GM18951 (cell line): ENCODE results near the gene SLC9A3.

Experiments used
- POLR2A ChIP-seq: IDR thresholded peaks from 4 replicates; pipeline ENCODE4 v1.6.1; 2011; ENCODE audit warnings: mild to moderate bottlenecking; ENCODE audit not compliant: insufficient read length, insufficient read depth; ENCODE audit errors: extremely low read depth
- in situ Hi-C: fragments of 300-500 bp; cut with MboI; formaldehyde crosslinking; loops from one replicate; pipeline ENCODE4 v1.12.0; 2022; ENCODE audit warnings: low sequenced_read_pairs, mixed read lengths, inconsistent platforms; ENCODE audit not compliant: unreplicated experiment

Gene SLC9A3

GRCh38 chr5:443239-444151 is 80.8 kb downstream of the SLC9A3 start:
- TF ChIP-seq POLR2A = no peak
- in situ Hi-C loops = no loop called here

DNA sequence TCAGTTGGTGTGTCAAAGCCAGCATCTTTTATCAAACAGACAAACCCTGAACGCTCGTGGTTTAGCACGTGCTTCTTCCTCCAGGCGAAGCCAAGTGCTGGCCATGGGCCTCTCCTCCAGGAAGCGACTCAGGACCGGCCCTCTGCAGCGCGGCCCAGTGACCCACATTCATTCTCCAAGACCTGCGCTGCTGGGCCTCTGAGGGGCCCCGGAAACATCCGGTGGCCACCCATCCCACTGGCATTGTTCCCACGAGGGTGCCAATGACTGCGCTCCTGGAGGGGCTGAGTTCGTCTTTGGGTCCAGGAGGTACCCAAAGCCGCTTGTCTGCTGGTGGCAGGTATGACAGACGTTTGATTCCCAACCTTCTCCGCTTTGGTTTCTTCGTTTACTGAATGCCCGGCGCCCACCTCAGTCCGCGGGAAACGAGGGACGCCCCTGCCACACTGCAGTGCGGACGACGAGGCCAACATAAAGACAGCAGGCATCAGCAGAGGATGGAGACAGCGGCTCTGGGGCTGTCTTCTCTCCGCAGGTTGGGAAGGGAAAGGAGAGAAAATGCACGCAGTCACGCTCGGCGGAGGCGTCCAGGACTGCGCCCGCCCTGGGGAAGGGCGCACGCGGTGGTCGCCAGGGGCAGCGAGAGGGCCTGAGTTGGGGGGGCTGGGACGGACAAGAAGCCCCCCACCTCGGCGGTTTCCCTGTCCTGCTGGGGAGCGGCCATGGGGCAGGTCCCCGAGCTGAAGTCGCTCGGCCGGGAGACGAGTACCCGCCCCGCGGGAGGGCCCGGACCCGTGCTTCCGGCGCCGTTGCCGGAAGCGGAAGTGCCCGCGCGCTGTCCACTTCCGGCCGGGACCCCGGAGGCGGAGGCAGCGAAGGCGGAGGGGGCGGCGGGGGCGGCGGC is 81.7 kb downstream of the SLC9A3 start, which contains the start of gene EXOC3:
TSS of gene EXOC3 (plus strand) at position 842 of the 904 bp plus-strand sequence. CDS start 3,030 bp downstream, outside the sequence.
- TF ChIP-seq POLR2A = peak; percentile 92
- in situ Hi-C loops = no loop called here

- in situ Hi-C loops = no loop called here
- TF ChIP-seq POLR2A = no peak
Observed at GRCh38 chr5:441996-442334, 82.3 kb downstream of the SLC9A3 start.

GRCh38 chr5:440401-441201 is 83.6 kb downstream of the SLC9A3 start:
- in situ Hi-C loops = no loop called here
- no peak for TF ChIP-seq POLR2A

DNA sequence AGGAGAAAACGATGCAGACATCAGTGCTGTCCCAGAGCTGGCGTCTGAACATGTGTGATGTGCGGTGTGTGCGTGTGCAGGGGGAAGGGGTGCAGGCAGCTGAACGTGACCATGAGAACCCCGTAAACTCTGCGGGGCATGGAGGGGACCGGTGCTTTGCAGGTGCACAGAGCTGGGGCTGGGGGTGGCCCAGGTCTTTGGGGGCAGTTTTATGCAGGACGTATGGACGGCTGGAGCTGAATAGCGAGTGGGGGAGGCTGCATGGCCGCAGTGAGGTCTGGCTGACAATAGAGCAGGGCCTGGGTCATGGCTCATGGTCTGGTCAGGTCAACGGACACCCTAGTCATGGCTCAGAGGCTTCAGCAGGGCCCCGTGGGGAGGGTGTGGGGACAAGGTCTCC is 84.6 kb downstream of the SLC9A3 start:
- peak; percentile 33 for TF ChIP-seq POLR2A
- in situ Hi-C loops = loop anchor here (10.0 kb wide), 1 partner anchor 125 kb away; no protein-coding TSS in a partner anchor

- in situ Hi-C loops = loop anchor here (10.0 kb wide), 1 partner anchor 124 kb away; no protein-coding TSS in a partner anchor
Observed at GRCh38 chr5:439181-439580, 85.1 kb downstream of the SLC9A3 start.

DNA sequence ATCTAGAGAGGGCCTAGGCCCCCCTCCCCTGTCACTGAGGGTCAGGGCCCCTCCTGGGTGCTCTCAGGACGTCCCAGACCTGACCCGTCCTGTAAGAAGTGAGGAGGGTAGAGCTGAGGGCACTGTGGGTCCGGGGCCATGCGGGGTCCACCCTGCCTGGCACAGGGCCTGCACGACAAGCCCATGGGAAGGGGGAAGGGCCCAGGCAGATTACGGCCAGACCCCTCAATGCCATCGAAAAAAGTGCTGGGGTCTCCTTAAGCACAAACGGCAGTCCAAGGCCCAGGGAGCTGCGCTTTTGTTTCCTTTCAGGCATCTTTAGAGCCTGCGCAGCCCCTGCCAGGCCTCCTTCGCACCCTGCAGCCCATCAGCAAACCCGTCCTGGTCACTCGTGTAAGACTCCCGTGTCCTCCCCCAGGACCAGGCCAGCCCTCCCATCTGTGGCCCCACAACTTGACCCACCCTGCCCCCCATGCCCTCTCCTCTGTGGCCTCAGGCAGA is 85.7 kb downstream of the SLC9A3 start:
- TF ChIP-seq POLR2A = no peak
- in situ Hi-C loops = loop anchor here (10.0 kb wide), 1 partner anchor 124 kb away; no protein-coding TSS in a partner anchor

More at GRCh38 chr5:439181-439580, 85.1 kb downstream of the SLC9A3 start:
- no peak for TF ChIP-seq POLR2A

- in situ Hi-C loops = loop anchor here (10.0 kb wide), 1 partner anchor 123 kb away; no protein-coding TSS in a partner anchor
- no peak for TF ChIP-seq POLR2A
Observed at GRCh38 chr5:437281-437771, 86.9 kb downstream of the SLC9A3 start.

GRCh38 chr5:436641-436975 is 87.6 kb downstream of the SLC9A3 start:
- TF ChIP-seq POLR2A = no peak
- in situ Hi-C loops = loop anchor here (10.0 kb wide), 1 partner anchor 122 kb away; no protein-coding TSS in a partner anchor

GRCh38 chr5:435961-436640 is 88.1 kb downstream of the SLC9A3 start:
- in situ Hi-C loops = loop anchor here (10.0 kb wide), 1 partner anchor 121 kb away; no protein-coding TSS in a partner anchor
- no peak for TF ChIP-seq POLR2A

GRCh38 chr5:435156-435790 is 89.0 kb downstream of the SLC9A3 start:
- TF ChIP-seq POLR2A = no peak

More at GRCh38 chr5:435156-435790, 89.0 kb downstream of the SLC9A3 start:
- in situ Hi-C loops = loop anchor here (10.0 kb wide), 1 partner anchor 120 kb away; no protein-coding TSS in a partner anchor
